HepG2 (cell line): ENCODE measurements around the gene PHF10. TPM values are rescaled to one million over a fixed set of nuclear protein-coding genes. Genes with fewer than 3 reads are reported as not detected.
A peak's percentile ranks its signal among the peaks of the same experiment; 100 is the strongest.

ENCODE experiments used
- ATF7-NPFF ChIP-seq: sonication (generic); formaldehyde crosslinking; IDR thresholded peaks from 2 replicates; pipeline ENCODE4 v1.8.1; 2023; ENCODE audit warnings: mild to moderate bottlenecking, low read depth, missing genetic modification reagents, moderate library complexity
- FIP1L1 ChIP-seq: fragments of 200-400 bp; formaldehyde crosslinking; IDR thresholded peaks from 2 replicates; pipeline ENCODE4 v1.6.1; 2018; ENCODE audit warnings: low read depth, mild to moderate bottlenecking, low read length, moderate library complexity, borderline replicate concordance; ENCODE audit not compliant: insufficient read depth
- MEIS2 ChIP-seq: sonication (generic); formaldehyde crosslinking; IDR thresholded peaks from 2 replicates; pipeline ENCODE4 v1.9.0; 2021; ENCODE audit warnings: mild to moderate bottlenecking, missing genetic modification reagents
- NCOA2 ChIP-seq: sonication (generic); formaldehyde crosslinking; IDR thresholded peaks from 2 replicates; pipeline ENCODE4 v1.8.0; 2022; ENCODE audit warnings: inconsistent platforms
- NFE2 ChIP-seq: sonication (generic); formaldehyde crosslinking; IDR thresholded peaks from 2 replicates; pipeline ENCODE4 v1.4.0; 2020; ENCODE audit warnings: missing genetic modification reagents
- NFRKB ChIP-seq: fragments of 450-650 bp; IDR thresholded peaks from 2 replicates; pipeline ENCODE4 v1.6.1; 2017
- NR2F6 ChIP-seq, 2 experiments: IDR thresholded peaks; 2 replicates each; pipeline ENCODE4 v1.6.1; 2016; ENCODE audit warnings: antibody characterized with exemption in 1 of 2, mild to moderate bottlenecking in 1 of 2
- PAWR ChIP-seq: sonication (generic); formaldehyde crosslinking; IDR thresholded peaks from 2 replicates; pipeline ENCODE4 v1.4.0; 2020; ENCODE audit warnings: missing genetic modification reagents, mild to moderate bottlenecking, borderline replicate concordance
- TSC22D2 ChIP-seq: sonication (generic); formaldehyde crosslinking; IDR thresholded peaks from 2 replicates; pipeline ENCODE4 v1.5.1; 2020; ENCODE audit warnings: missing genetic modification reagents, mild to moderate bottlenecking, borderline replicate concordance
- ZC3H13 ChIP-seq: sonication (generic); formaldehyde crosslinking; IDR thresholded peaks from 2 replicates; pipeline ENCODE4 v1.8.1; 2023; ENCODE audit warnings: mild to moderate bottlenecking, missing genetic modification reagents, moderate library complexity
- ZNF207 ChIP-seq: fragments of 450-650 bp; IDR thresholded peaks from 2 replicates; pipeline ENCODE4 v1.6.1; 2016; ENCODE audit warnings: antibody characterized with exemption, borderline replicate concordance
- ZNF318 ChIP-seq: sonication (generic); formaldehyde crosslinking; IDR thresholded peaks from 2 replicates; pipeline ENCODE4 v1.4.0; 2020; ENCODE audit warnings: mild to moderate bottlenecking, missing genetic modification reagents
- ZNF33A ChIP-seq: sonication (generic); formaldehyde crosslinking; IDR thresholded peaks from 2 replicates; pipeline ENCODE4 v1.5.1; 2020; ENCODE audit warnings: missing genetic modification reagents, mild to moderate bottlenecking, moderate library complexity, borderline replicate concordance
- ZNF383 ChIP-seq: sonication (generic); formaldehyde crosslinking; IDR thresholded peaks from 2 replicates; pipeline ENCODE4 v1.4.0; 2020; ENCODE audit warnings: missing genetic modification reagents, mild to moderate bottlenecking, borderline replicate concordance
- ZNF737 ChIP-seq: sonication (generic); formaldehyde crosslinking; IDR thresholded peaks from 2 replicates; pipeline ENCODE4 v1.5.0; 2020; ENCODE audit warnings: missing genetic modification reagents, mild to moderate bottlenecking, borderline replicate concordance
- polyA plus RNA-seq, 8 experiments: library from polyadenylated mRNA; depleted of rRNA in 3 of 8; stranded (reverse) in 7 of 8; unstranded in 1 of 8; fragments of >200 nt; fragmentation: Illumina TruSeq in 4 of 8; extraction: Trizol in 4 of 8; gene quantifications; 2 replicates each; pipeline versions ENCODE4 v1.2.1 to v1.2.3, GENCODE V29; 2011 to 2016; ENCODE audit warnings: low read depth in 4 of 8, missing spikeins in 1 of 8, mixed read lengths in 1 of 8; ENCODE audit not compliant: insufficient read depth in 1 of 8
- total RNA-seq, 5 experiments: library from RNA; depleted of rRNA; stranded (reverse); fragments of >200 nt; fragmentation: Illumina TruSeq; extraction: Trizol; gene quantifications; 2 replicates each; pipeline ENCODE4 v1.2.3, GENCODE V29; 2016; ENCODE audit warnings: low read depth in 1 of 5
- TF ChIP-seq, protein P1 (sequence below): sonication (generic); formaldehyde crosslinking; IDR thresholded peaks from 2 replicates; pipeline ENCODE4 v1.5.0; 2020; ENCODE audit warnings: mild to moderate bottlenecking, missing genetic modification reagents
- TF ChIP-seq, protein P2 (sequence below): sonication (generic); formaldehyde crosslinking; IDR thresholded peaks from 2 replicates; pipeline ENCODE4 v1.5.1; 2020; ENCODE audit warnings: missing genetic modification reagents, mild to moderate bottlenecking, borderline replicate concordance

Gene PHF10
- total and polyA plus RNA-seq, 2 of the 13 experiments (the other 11 are each of a cell fraction or from before 2014, with no cell fraction given): 42.1 to 84.1 TPM

DNA sequence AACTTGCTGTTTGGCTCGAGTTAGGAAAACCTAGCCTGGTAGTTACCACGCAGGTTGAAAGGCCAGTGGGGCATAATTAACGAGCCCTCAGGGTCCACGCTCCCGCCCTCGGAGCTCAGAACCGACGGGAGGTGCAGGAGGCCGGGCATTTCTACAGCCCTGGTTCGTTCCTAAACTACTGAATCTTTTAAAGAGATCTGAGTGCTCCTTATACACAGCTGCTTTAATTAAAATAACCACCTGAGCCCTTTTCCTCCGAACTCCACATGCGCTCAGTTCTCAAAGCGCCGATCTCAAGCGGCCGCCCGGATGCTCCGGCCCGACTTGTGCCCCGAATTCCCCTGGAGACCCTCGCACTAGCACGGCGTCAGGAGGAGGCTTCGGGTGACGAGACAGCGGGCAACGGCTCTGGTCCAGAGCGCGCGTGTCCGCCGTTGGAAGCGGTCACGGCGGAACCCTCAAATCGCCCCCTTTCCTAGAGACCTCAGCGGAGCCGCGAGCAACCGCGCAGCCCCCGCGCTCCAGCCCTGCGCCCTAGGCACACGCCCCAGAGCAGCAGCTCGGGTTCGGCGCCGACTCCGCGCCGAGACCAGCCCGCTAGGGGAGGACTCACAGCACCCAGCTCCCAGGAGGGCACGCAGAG, 22.9 kb downstream of the PHF10 start (continued):
- TF ChIP-seq, protein P1, sequence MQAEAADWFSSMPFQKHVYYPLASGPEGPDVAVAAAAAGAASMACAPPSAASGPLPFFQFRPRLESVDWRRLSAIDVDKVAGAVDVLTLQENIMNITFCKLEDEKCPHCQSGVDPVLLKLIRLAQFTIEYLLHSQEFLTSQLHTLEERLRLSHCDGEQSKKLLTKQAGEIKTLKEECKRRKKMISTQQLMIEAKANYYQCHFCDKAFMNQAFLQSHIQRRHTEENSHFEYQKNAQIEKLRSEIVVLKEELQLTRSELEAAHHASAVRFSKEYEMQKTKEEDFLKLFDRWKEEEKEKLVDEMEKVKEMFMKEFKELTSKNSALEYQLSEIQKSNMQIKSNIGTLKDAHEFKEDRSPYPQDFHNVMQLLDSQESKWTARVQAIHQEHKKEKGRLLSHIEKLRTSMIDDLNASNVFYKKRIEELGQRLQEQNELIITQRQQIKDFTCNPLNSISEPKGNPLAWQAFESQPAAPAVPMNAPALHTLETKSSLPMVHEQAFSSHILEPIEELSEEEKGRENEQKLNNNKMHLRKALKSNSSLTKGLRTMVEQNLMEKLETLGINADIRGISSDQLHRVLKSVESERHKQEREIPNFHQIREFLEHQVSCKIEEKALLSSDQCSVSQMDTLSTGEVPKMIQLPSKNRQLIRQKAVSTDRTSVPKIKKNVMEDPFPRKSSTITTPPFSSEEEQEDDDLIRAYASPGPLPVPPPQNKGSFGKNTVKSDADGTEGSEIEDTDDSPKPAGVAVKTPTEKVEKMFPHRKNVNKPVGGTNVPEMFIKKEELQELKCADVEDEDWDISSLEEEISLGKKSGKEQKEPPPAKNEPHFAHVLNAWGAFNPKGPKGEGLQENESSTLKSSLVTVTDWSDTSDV (CRISPR knock-in tag): 0 out of 2 replicates have a peak, but pooled peaks have one; percentile 65
- TF ChIP-seq ZNF33A (peak; percentile 95), ZNF318 (CRISPR knock-in tag) (0 out of 2 replicates have a peak, but pooled peaks have one; percentile 17), ZNF383 (CRISPR knock-in tag) (no peak), PAWR (0 out of 2 replicates have a peak, but pooled peaks have one; percentile 69), NFRKB (no peak), NCOA2 (CRISPR knock-in tag) (no peak), MEIS2 (CRISPR knock-in tag) (no peak), NFE2 (CRISPR knock-in tag) (no peak), TSC22D2 (CRISPR knock-in tag) (no peak), ZNF737 (CRISPR knock-in tag) (no peak), ATF7-NPFF (no peak), ZC3H13 (CRISPR knock-in tag) (no peak), NR2F6 (IDR thresholded peaks at IDR 0.05) (no peak), NR2F6 (CRISPR knock-in tag; IDR thresholded peaks at IDR 0.05) (no peak), ZNF207 (no peak), FIP1L1 (no peak)
- TF ChIP-seq, protein P2, sequence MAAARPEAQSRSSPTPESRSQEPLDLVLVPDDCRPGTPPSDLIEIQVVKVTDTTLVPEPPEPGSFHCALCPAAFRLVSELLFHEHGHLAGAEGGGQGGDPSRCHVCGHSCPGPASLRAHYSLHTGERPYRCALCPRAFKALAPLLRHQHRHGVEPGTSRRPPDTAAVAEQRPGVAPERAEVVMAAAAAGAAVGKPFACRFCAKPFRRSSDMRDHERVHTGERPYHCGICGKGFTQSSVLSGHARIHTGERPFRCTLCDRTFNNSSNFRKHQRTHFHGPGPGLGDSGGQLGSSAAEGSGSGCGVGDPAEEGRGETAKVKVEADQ (CRISPR knock-in tag): peak; percentile 82
